GM23338 (cell line): ENCODE data around the gene LRBA. TPM values are rescaled to one million over a fixed set of nuclear protein-coding genes. Genes with fewer than 3 reads are reported as not detected.
A peak's percentile ranks its signal among the peaks of the same experiment; 100 is the strongest.

ENCODE experiments used
- ATAC-seq: fragments of 200-7000 bp; cut with Tn5 transposase; 3 replicates; pipeline ENCODE4 v1.9.1; 2020
- DNase-seq: peaks from one replicate; pipeline ENCODE4 v3.0.0-alpha.2; 2015; ENCODE audit warnings: low spot score
- H2AFZ ChIP-seq: fragments of 200-600 bp; sonication (generic); 2 replicates; pipeline ENCODE4 v1.8.0; 2016; ENCODE audit warnings: antibody characterized with exemption, mild to moderate bottlenecking, moderate library complexity
- H3F3A ChIP-seq: fragments of 200-600 bp; sonication (generic); replicated peaks from 2 replicates; pipeline ENCODE4 v1.8.0; 2017; ENCODE audit warnings: antibody characterized with exemption, mixed run types, low read depth
- H3K27ac ChIP-seq: fragments of 200-600 bp; sonication (generic); 2 replicates; pipeline ENCODE4 v1.6.1; 2016; ENCODE audit warnings: low read depth
- H3K27me3 ChIP-seq: fragments of 200-600 bp; sonication (generic); 2 replicates; pipeline ENCODE4 v1.8.0; 2016; ENCODE audit warnings: mild to moderate bottlenecking, mixed run types, moderate library complexity; ENCODE audit not compliant: insufficient read depth
- H3K36me3 ChIP-seq: fragments of 200-600 bp; sonication (generic); 2 replicates; pipeline ENCODE4 v1.8.0; 2016; ENCODE audit warnings: mild to moderate bottlenecking; ENCODE audit not compliant: insufficient read depth
- H3K4me1 ChIP-seq: fragments of 200-600 bp; sonication (generic); 2 replicates; pipeline ENCODE4 v1.8.0; 2016; ENCODE audit warnings: mild to moderate bottlenecking, moderate library complexity; ENCODE audit not compliant: insufficient read depth
- H3K4me2 ChIP-seq: fragments of 200-600 bp; sonication (generic); 2 replicates; pipeline ENCODE4 v1.7.1; 2017; ENCODE audit warnings: mixed run types
- H3K4me3 ChIP-seq: fragments of 200-600 bp; sonication (generic); 2 replicates; pipeline ENCODE4 v1.6.1; 2016; ENCODE audit warnings: mixed run types
- H3K79me2 ChIP-seq: fragments of 200-600 bp; sonication (generic); replicated peaks from 2 replicates; pipeline ENCODE4 v1.8.0; 2017; ENCODE audit warnings: mild to moderate bottlenecking; ENCODE audit not compliant: insufficient read depth
- H3K9me2 ChIP-seq: fragments of 200-600 bp; sonication (generic); 2 replicates; pipeline ENCODE4 v1.8.0; 2017; ENCODE audit not compliant: insufficient read depth
- H4K20me1 ChIP-seq: fragments of 200-600 bp; sonication (generic); replicated peaks from 2 replicates; pipeline ENCODE4 v1.8.0; 2017; ENCODE audit warnings: mild to moderate bottlenecking; ENCODE audit not compliant: insufficient read depth
- H3K27ac Mint-ChIP-seq: 2 replicates; pipeline ENCODE4 v1.8.0; 2020; ENCODE audit warnings: inconsistent platforms, mild to moderate bottlenecking, moderate library complexity, mixed read lengths
- H3K27me3 Mint-ChIP-seq: 3 replicates; pipeline ENCODE4 v1.8.0; 2022; ENCODE audit warnings: low read depth, mild to moderate bottlenecking, moderate library complexity, mixed read lengths, inconsistent platforms; ENCODE audit not compliant: insufficient read depth, poor library complexity
- H3K36me3 Mint-ChIP-seq: 3 replicates; pipeline ENCODE4 v1.8.0; 2021; ENCODE audit warnings: low read depth, mild to moderate bottlenecking, inconsistent platforms, moderate library complexity, mixed read lengths
- H3K4me1 Mint-ChIP-seq: 3 replicates; pipeline ENCODE4 v1.8.0; 2020; ENCODE audit warnings: mild to moderate bottlenecking, inconsistent platforms, mixed read lengths
- H3K4me3 Mint-ChIP-seq: 3 replicates; pipeline ENCODE4 v1.8.0; 2021; ENCODE audit warnings: moderate library complexity, mild to moderate bottlenecking, inconsistent platforms, mixed read lengths
- H3K9me3 Mint-ChIP-seq: 3 replicates; pipeline ENCODE4 v1.8.0; 2020; ENCODE audit warnings: moderate library complexity, mild to moderate bottlenecking, inconsistent platforms, mixed read lengths
- CTCF ChIP-seq, 2 experiments: fragments of 200-600 bp in 1 of 2; sonication (generic) in 1 of 2; conservative IDR thresholded peaks; 2 replicates each; pipeline versions ENCODE4 v1.5.1 to v1.6.1; 2016 to 2017; ENCODE audit warnings: antibody characterized with exemption in 2 of 2, low read depth in 2 of 2, mild to moderate bottlenecking in 2 of 2, moderate library complexity in 1 of 2
- EZH2 ChIP-seq: fragments of 200-600 bp; sonication (generic); IDR thresholded peaks from one replicate; pipeline ENCODE4 v1.8.0; 2017; ENCODE audit warnings: antibody characterized with exemption, mild to moderate bottlenecking, low read depth; ENCODE audit not compliant: unreplicated experiment
- EZH2phosphoT487 ChIP-seq: fragments of 200-600 bp; sonication (generic); IDR thresholded peaks from one replicate; pipeline ENCODE4 v1.8.1; 2018; ENCODE audit warnings: antibody characterized with exemption; ENCODE audit not compliant: unreplicated experiment
- JUNB ChIP-seq: IDR thresholded peaks from one replicate; pipeline ENCODE4 v1.6.1; 2016; ENCODE audit warnings: antibody characterized with exemption; ENCODE audit not compliant: unreplicated experiment
- NANOG ChIP-seq: IDR thresholded peaks from 2 replicates; pipeline ENCODE4 v1.6.1; 2016; ENCODE audit warnings: antibody characterized with exemption, borderline replicate concordance
- ZNF331 ChIP-seq: fragments of 250-450 bp; sonication (Bioruptor Pico); IDR thresholded peaks from 2 replicates; pipeline ENCODE4 v1.5.0; 2020; ENCODE audit warnings: low read depth, mild to moderate bottlenecking, moderate library complexity
- polyA plus RNA-seq: library from polyadenylated mRNA; unstranded; fragments of >200 nt; fragmentation: Nextera tagmentation; extraction: Ambion mirVana; gene quantifications from 2 replicates; pipeline ENCODE4 v1.2.1, GENCODE V29; 2016
- total RNA-seq: library from RNA; depleted of rRNA; stranded (reverse); fragments of >200 nt; shearing (Covaris generic); gene quantifications from 2 replicates; pipeline ENCODE4 v1.2.3, GENCODE V29; 2014
- TF ChIP-seq, protein P1 (sequence below): IDR thresholded peaks from one replicate; pipeline ENCODE4 v1.6.1; 2018; ENCODE audit warnings: antibody characterized with exemption; ENCODE audit not compliant: unreplicated experiment

The LRBA gene
- total and polyA plus RNA-seq, 2 experiments from 2014 or later, result 23.3 to 126 TPM

- TF ChIP-seq, protein P1, sequence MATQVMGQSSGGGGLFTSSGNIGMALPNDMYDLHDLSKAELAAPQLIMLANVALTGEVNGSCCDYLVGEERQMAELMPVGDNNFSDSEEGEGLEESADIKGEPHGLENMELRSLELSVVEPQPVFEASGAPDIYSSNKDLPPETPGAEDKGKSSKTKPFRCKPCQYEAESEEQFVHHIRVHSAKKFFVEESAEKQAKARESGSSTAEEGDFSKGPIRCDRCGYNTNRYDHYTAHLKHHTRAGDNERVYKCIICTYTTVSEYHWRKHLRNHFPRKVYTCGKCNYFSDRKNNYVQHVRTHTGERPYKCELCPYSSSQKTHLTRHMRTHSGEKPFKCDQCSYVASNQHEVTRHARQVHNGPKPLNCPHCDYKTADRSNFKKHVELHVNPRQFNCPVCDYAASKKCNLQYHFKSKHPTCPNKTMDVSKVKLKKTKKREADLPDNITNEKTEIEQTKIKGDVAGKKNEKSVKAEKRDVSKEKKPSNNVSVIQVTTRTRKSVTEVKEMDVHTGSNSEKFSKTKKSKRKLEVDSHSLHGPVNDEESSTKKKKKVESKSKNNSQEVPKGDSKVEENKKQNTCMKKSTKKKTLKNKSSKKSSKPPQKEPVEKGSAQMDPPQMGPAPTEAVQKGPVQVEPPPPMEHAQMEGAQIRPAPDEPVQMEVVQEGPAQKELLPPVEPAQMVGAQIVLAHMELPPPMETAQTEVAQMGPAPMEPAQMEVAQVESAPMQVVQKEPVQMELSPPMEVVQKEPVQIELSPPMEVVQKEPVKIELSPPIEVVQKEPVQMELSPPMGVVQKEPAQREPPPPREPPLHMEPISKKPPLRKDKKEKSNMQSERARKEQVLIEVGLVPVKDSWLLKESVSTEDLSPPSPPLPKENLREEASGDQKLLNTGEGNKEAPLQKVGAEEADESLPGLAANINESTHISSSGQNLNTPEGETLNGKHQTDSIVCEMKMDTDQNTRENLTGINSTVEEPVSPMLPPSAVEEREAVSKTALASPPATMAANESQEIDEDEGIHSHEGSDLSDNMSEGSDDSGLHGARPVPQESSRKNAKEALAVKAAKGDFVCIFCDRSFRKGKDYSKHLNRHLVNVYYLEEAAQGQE, result no peak
- TF ChIP-seq NANOG, result no peak
- TF ChIP-seq CTCF (conservative IDR thresholded peaks at IDR 0.05; ENCODE audit: low read depth in 2 of 2), result no peak
- no peak for TF ChIP-seq ZNF331 (CRISPR knock-in tag)
- TF ChIP-seq EZH2phosphoT487, result no peak
- TF ChIP-seq JUNB, result no peak
- TF ChIP-seq EZH2, result no peak
These were observed 31.5 kb upstream of the LRBA start (continued) for GRCh38 chr4:151046609-151047008.

- no peak overlapping the region for H3K4me3 Mint-ChIP-seq
- H3K36me3 ChIP-seq, result no peaks in the 10 kb centered on the region
These were observed 30.8 kb upstream of the LRBA start for GRCh38 chr4:151045907-151046306.

More at GRCh38 chr4:151045907-151046306, 30.8 kb upstream of the LRBA start:
- Histone ChIP-seq H3K9me2 (no peaks in the 10 kb centered on the region), H3K27ac (peak overlapping the region; percentile 83; the same call in 1 of the 2 replicates), H3F3A (0 out of 2 replicates have a peak, but pooled peaks cover 4% of the 10 kb centered on the region), H3K4me1 (peaks cover 17% of the 10 kb centered on the region), H2AFZ (no peak overlapping the region; the same call in 1 of the 2 replicates), H3K4me3 (no peak overlapping the region), H3K79me2 (peaks cover 37% of the 10 kb centered on the region), H3K4me2 (no peak overlapping the region), H3K27me3 (no peaks in the 10 kb centered on the region), H4K20me1 (no peaks in the 10 kb centered on the region)
- H3K27me3 Mint-ChIP-seq, result peaks cover 3% of the 10 kb centered on the region
- H3K9me3 Mint-ChIP-seq, result no peaks in the 10 kb centered on the region
- peak overlapping the region; percentile 24; the same call in 1 of the 2 replicates for H3K27ac Mint-ChIP-seq
- peak; percentile 67 to 76 for TF ChIP-seq CTCF (conservative IDR thresholded peaks at IDR 0.05; ENCODE audit: low read depth in 2 of 2)
- TF ChIP-seq EZH2phosphoT487, result no peak
- H3K4me1 Mint-ChIP-seq, result peaks cover 21% of the 10 kb centered on the region
- H3K36me3 Mint-ChIP-seq, result peaks cover 5% of the 10 kb centered on the region; the same call in 2 of the 3 replicates
- peak; percentile 81 for DNase-seq
- peak; percentile 73 for ATAC-seq
